GM03348 (cell line): ENCODE measurements around the gene CCDC85C.

ENCODE experiments used
- DNase-seq: peaks from one replicate; pipeline ENCODE4 v3.0.0; 2012; ENCODE audit warnings: low spot score

CCDC85C gene

GRCh38 chr14:99509871-99510555, 94.0 kb downstream of the CCDC85C start:
- DNase-seq: no peak

- DNase-seq: no peak
Measured at GRCh38 chr14:99508896-99509629, 94.9 kb downstream of the CCDC85C start.

GRCh38 chr14:99507860-99508640, 96.0 kb downstream of the CCDC85C start:
- no peak for DNase-seq

- no peak for DNase-seq
Measured at GRCh38 chr14:99506276-99506675, 97.7 kb downstream of the CCDC85C start.

GRCh38 chr14:99505089-99505488, 98.9 kb downstream of the CCDC85C start:
- no peak for DNase-seq

GRCh38 chr14:99503848-99504453, 100.1 kb downstream of the CCDC85C start:
- DNase-seq: no peak

- no peak for DNase-seq
Measured at GRCh38 chr14:99502989-99503421, 101.0 kb downstream of the CCDC85C start.

- DNase-seq: no peak
Measured at GRCh38 chr14:99497894-99498293, 106.1 kb downstream of the CCDC85C start.

GRCh38 chr14:99497341-99497740, 106.7 kb downstream of the CCDC85C start:
- DNase-seq: no peak

GRCh38 chr14:99484106-99484505, 119.9 kb downstream of the CCDC85C start:
- no peak for DNase-seq

- peak; percentile 50 for DNase-seq
Measured at GRCh38 chr14:99481745-99482099, 122.3 kb downstream of the CCDC85C start.

GRCh38 chr14:99480917-99481744, 122.9 kb downstream of the CCDC85C start, which contains the start of gene CCNK:
Gene CCNK, plus strand, starts transcription at chr14:99481409. Its CDS starts 11,269 bp downstream, at chr14:99492678.
- DNase-seq: peak; percentile 99

GRCh38 chr14:99479906-99480869, 123.8 kb downstream of the CCDC85C start, which contains the start of gene SETD3:
Gene SETD3, minus strand, starts transcription at chr14:99480859. Its CDS starts 15,054 bp downstream, at chr14:99465805.
- peak; percentile 81 for DNase-seq

- DNase-seq: no peak
Measured at GRCh38 chr14:99479160-99479905, 124.7 kb downstream of the CCDC85C start.

GRCh38 chr14:99478128-99478527, 125.9 kb downstream of the CCDC85C start:
- DNase-seq: no peak

- DNase-seq: peak; percentile 29
Measured at GRCh38 chr14:99476864-99477263, 127.1 kb downstream of the CCDC85C start.

- no peak for DNase-seq
Measured at GRCh38 chr14:99475660-99476059, 128.3 kb downstream of the CCDC85C start.

- DNase-seq: peak; percentile 15
Measured at GRCh38 chr14:99475179-99475578, 128.8 kb downstream of the CCDC85C start.

GRCh38 chr14:99473458-99473857, 130.5 kb downstream of the CCDC85C start:
- DNase-seq: no peak
